Liver (tissue), 9 donors: ENCODE data around the gene RSPRY1. TPM values are rescaled to one million over a fixed set of nuclear protein-coding genes. Genes with fewer than 3 reads are reported as not detected.
"Not testable (repeated sequence)": the region's sequence is repeated elsewhere in the genome, so short reads cannot be mapped to it uniquely, and the experiment has no call there.

Experiments used
- DNase-seq: peaks from one replicate; pipeline ENCODE4 v3.0.0-alpha.2; 2017; ENCODE audit warnings: low spot score
- H3K27ac ChIP-seq, 2 donors: one replicate each; pipeline ENCODE4 v1.7.0; 2013; ENCODE audit warnings: inconsistent platforms in 2 of 2, low read length in 2 of 2, control low read depth in 1 of 2, low read depth in 1 of 2, mild to moderate bottlenecking in 1 of 2
- H3K27me3 ChIP-seq, 4 donors: one replicate each; pipeline versions ENCODE4 v1.6.1 to v1.7.0; 2013; ENCODE audit warnings: low read length in 3 of 4, inconsistent platforms in 1 of 4, mild to moderate bottlenecking in 1 of 4, moderate library complexity in 1 of 4; ENCODE audit not compliant: control insufficient read depth in 4 of 4, insufficient read depth in 4 of 4
- H3K36me3 ChIP-seq, 4 donors: one replicate each; pipeline versions ENCODE4 v1.6.1 to v1.7.0; 2013; ENCODE audit warnings: low read length in 3 of 4, mild to moderate bottlenecking in 3 of 4, low read depth in 1 of 4, moderate library complexity in 1 of 4; ENCODE audit not compliant: control insufficient read depth in 4 of 4, insufficient read depth in 3 of 4
- H3K4me1 ChIP-seq, 4 donors: one replicate each; pipeline versions ENCODE4 v1.6.1 to v1.7.0; 2013; ENCODE audit warnings: low read length in 3 of 4, mild to moderate bottlenecking in 3 of 4, moderate library complexity in 1 of 4; ENCODE audit not compliant: control insufficient read depth in 4 of 4, insufficient read depth in 4 of 4
- H3K4me3 ChIP-seq, 3 donors: one replicate each; pipeline versions ENCODE4 v1.6.1 to v1.7.0; 2013; ENCODE audit warnings: low read length in 3 of 3, control low read depth in 1 of 3, low read depth in 1 of 3, mild to moderate bottlenecking in 1 of 3
- H3K9ac ChIP-seq, 2 donors: one replicate each; pipeline ENCODE4 v1.7.0; 2013; ENCODE audit warnings: low read length in 2 of 2, mild to moderate bottlenecking in 2 of 2, moderate library complexity in 2 of 2, control low read depth in 1 of 2, low read depth in 1 of 2
- H3K9me3 ChIP-seq, 4 donors: one replicate each; pipeline versions ENCODE4 v1.6.1 to v1.7.0; 2013; ENCODE audit warnings: low read length in 3 of 4; ENCODE audit not compliant: control insufficient read depth in 4 of 4
- CTCF ChIP-seq: fragments of 150-350 bp; IDR thresholded peaks from 2 replicates; pipeline ENCODE4 v1.5.1; 2017; ENCODE audit warnings: improper control_type of control experiment, low read depth, low read length; ENCODE audit not compliant: missing input control
- EGR1 ChIP-seq, 2 donors: IDR thresholded peaks; 2 replicates each; pipeline ENCODE4 v1.6.1; 2016 to 2018; ENCODE audit warnings: antibody characterized with exemption in 2 of 2, low read depth in 2 of 2
- FOXA1 ChIP-seq: IDR thresholded peaks from 2 replicates; pipeline ENCODE4 v1.6.1; 2016; ENCODE audit warnings: antibody characterized with exemption
- FOXA2 ChIP-seq: IDR thresholded peaks from 2 replicates; pipeline ENCODE4 v1.6.1; 2016; ENCODE audit warnings: antibody characterized with exemption
- HNF4A ChIP-seq, 2 donors: conservative IDR thresholded peaks; 2 replicates each; pipeline ENCODE4 v1.6.1; 2016; ENCODE audit warnings: antibody characterized with exemption in 2 of 2, mild to moderate bottlenecking in 2 of 2
- HNF4G ChIP-seq: IDR thresholded peaks from 2 replicates; pipeline ENCODE4 v1.6.1; 2016; ENCODE audit warnings: antibody characterized with exemption
- JUND ChIP-seq, 2 donors: IDR thresholded peaks; 2 replicates each; pipeline ENCODE4 v1.6.1; 2016; ENCODE audit warnings: antibody characterized with exemption in 2 of 2
- NR2F2 ChIP-seq: IDR thresholded peaks from 2 replicates; pipeline ENCODE4 v1.6.1; 2016; ENCODE audit warnings: antibody characterized with exemption
- RAD21 ChIP-seq, 2 donors: IDR thresholded peaks; 2 replicates each; pipeline ENCODE4 v1.6.1; 2016; ENCODE audit warnings: antibody characterized with exemption in 2 of 2, mild to moderate bottlenecking in 2 of 2
- RXRA ChIP-seq, 2 donors: IDR thresholded peaks; 2 replicates each; pipeline ENCODE4 v1.6.1; 2017 to 2018; ENCODE audit warnings: antibody characterized with exemption in 2 of 2, mild to moderate bottlenecking in 1 of 2
- SP1 ChIP-seq: IDR thresholded peaks from 2 replicates; pipeline ENCODE4 v1.6.1; 2018; ENCODE audit warnings: antibody characterized with exemption, mild to moderate bottlenecking
- TAF1 ChIP-seq: conservative IDR thresholded peaks from 2 replicates; pipeline ENCODE4 v1.6.1; 2016; ENCODE audit warnings: antibody characterized with exemption, mild to moderate bottlenecking
- WGBS: extraction: QIAGEN DNeasy Blood & Tissue Kit; methylation state at CpG from one replicate; pipeline ENCODE4 v1.1.7; 2013; 5-methylcytosine and 5-hydroxymethylcytosine counted together
- polyA plus RNA-seq, 2 donors: library from polyadenylated mRNA; stranded (reverse) in 1 of 2; unstranded in 1 of 2; fragments of 200-250 nt in 1 of 2; fragments of >200 nt in 1 of 2; fragmentation: Nextera tagmentation in 1 of 2; extraction: Ambion mirVana in 1 of 2; gene quantifications; one replicate each; pipeline versions ENCODE4 v1.2.1 to v1.2.3, GENCODE V29; 2013 to 2015
- total RNA-seq, 2 donors: library from RNA; depleted of rRNA; stranded (reverse); fragments of >200 nt; gene quantifications; one replicate each; pipeline ENCODE4 v1.2.3, GENCODE V29; 2014
- TF ChIP-seq, protein P1 (sequence below): IDR thresholded peaks from 2 replicates; pipeline ENCODE4 v1.6.1; 2016; ENCODE audit warnings: antibody characterized with exemption
- TF ChIP-seq, protein P2 (sequence below): IDR thresholded peaks from 2 replicates; pipeline ENCODE4 v1.6.1; 2016; ENCODE audit warnings: antibody characterized with exemption
- TF ChIP-seq, protein P3 (sequence below): IDR thresholded peaks from 2 replicates; pipeline ENCODE4 v1.6.1; 2016; ENCODE audit warnings: antibody characterized with exemption
- donor health status: healthy.
- donor health status: healthy.
- donor health status: healthy.
- donor health status: healthy.
- donor health status: healthy.

Gene RSPRY1
- total and polyA plus RNA-seq, 4 donors: 10.9 to 27.6 (median 20.2) TPM

GRCh38 chr16:57273359-57273758, 87.2 kb downstream of the RSPRY1 start (continued):
- TF ChIP-seq CTCF: no peak
- no peak for TF ChIP-seq RXRA (IDR thresholded peaks at IDR 0.05)
- TF ChIP-seq, protein P1, sequence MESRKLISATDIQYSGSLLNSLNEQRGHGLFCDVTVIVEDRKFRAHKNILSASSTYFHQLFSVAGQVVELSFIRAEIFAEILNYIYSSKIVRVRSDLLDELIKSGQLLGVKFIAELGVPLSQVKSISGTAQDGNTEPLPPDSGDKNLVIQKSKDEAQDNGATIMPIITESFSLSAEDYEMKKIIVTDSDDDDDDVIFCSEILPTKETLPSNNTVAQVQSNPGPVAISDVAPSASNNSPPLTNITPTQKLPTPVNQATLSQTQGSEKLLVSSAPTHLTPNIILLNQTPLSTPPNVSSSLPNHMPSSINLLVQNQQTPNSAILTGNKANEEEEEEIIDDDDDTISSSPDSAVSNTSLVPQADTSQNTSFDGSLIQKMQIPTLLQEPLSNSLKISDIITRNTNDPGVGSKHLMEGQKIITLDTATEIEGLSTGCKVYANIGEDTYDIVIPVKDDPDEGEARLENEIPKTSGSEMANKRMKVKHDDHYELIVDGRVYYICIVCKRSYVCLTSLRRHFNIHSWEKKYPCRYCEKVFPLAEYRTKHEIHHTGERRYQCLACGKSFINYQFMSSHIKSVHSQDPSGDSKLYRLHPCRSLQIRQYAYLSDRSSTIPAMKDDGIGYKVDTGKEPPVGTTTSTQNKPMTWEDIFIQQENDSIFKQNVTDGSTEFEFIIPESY: no peak
- no peak for TF ChIP-seq JUND (IDR thresholded peaks at IDR 0.05)
- TF ChIP-seq NR2F2: no peak
- TF ChIP-seq EGR1 (IDR thresholded peaks at IDR 0.05; ENCODE audit: low read depth in 2 of 2): no peak
- TF ChIP-seq FOXA1: no peak

DNA sequence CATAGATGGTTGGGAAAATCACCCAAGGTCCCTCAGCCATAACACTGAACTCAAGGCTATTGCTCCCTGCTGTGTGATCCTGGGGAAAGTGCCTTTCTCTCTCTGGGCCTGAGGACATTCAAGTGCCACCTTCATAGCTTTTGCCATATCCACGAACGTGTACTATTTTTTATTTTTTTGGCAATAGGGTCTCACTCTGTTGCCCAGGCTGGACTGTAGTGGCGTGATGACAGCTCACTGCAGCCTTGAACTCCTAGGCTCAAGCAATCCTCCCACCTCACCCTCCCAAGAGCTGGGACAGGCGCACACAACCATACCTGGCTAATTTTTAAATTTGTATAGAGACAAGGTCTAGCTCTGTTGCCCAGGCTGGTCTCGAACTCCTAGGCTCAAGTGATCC, 87.7 kb downstream of the RSPRY1 start:
- Histone ChIP-seq H3K27me3 (no peaks in the 10 kb centered on the region), H3K36me3 (no peaks in the 10 kb centered on the region), H3K9ac (no peak overlapping the region), H3K9me3 (no peaks in the 10 kb centered on the region), H3K27ac (no peak overlapping the region), H3K4me3 (no peak overlapping the region), H3K4me1 (peaks cover 0 to 7% (median 1%) of the 10 kb centered on the region in 4 donors)
- WGBS: 96% methylated on average over 5 of the region's 5 CpGs
- TF ChIP-seq TAF1: no peak
- TF ChIP-seq, protein P1: no peak
- no peak for TF ChIP-seq FOXA2
- no peak for TF ChIP-seq FOXA1
- TF ChIP-seq HNF4A (conservative IDR thresholded peaks at IDR 0.05): no peak
- no peak for DNase-seq

DNA sequence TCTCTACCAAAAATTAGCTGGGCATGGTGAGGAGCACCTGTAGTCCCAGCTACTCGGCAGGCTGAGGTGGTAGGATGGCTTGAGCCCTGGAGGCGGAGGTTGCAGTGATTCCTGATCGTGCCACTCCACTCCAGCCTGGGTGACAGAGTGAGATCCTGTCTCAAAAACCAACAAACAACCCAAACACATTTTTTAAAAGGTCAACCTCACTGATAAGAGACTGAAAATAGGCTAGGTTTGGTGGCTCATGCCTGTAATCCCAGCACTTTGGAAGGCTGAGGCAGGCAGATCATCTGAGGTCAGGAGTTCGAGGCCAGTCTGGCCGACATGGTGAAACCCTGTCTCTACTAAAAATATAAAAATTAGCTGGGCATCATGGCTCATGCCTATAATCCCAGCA, 89.8 kb downstream of the RSPRY1 start:
- H3K27ac ChIP-seq, H3K27me3 ChIP-seq: not testable (repeated sequence)

DNA sequence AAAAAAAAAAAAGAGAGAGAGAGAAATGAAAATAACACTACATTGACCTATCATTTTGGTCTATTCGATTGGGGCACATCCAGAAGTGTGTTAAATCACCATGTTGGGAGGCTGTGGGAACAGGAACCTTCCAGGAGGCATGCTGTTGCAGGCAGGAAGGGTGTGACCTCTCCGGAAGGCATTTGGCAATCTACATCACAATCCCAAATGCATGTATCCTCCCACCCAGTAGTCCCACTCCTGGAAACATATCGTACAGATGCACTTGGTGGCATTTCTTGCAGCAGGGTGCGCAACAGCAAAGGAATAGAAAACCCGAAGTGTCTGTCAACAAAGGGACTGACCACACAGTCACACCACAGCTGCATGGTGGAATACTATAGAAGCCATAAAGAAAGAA, 90.5 kb downstream of the RSPRY1 start:
- Histone ChIP-seq H3K4me1 (peaks cover 6 to 16% (median 8%) of the 10 kb centered on the region in 4 donors), H3K36me3 (no peaks in the 10 kb centered on the region), H3K9ac (no peak overlapping the region), H3K9me3 (no peaks in the 10 kb centered on the region), H3K27ac (no peak overlapping the region), H3K4me3 (no peak overlapping the region), H3K27me3 (no peaks in the 10 kb centered on the region)
- no peak for DNase-seq
- WGBS: 67% methylated on average over 5 of the region's 5 CpGs
- TF ChIP-seq TAF1 (no peak), HNF4G (no peak), EGR1 (IDR thresholded peaks at IDR 0.05; ENCODE audit: low read depth in 2 of 2) (no peak), SP1 (no peak), HNF4A (conservative IDR thresholded peaks at IDR 0.05) (no peak), JUND (IDR thresholded peaks at IDR 0.05) (no peak), RAD21 (IDR thresholded peaks at IDR 0.05) (no peak), FOXA1 (no peak), CTCF (no peak), FOXA2 (no peak)
- TF ChIP-seq, protein P2, sequence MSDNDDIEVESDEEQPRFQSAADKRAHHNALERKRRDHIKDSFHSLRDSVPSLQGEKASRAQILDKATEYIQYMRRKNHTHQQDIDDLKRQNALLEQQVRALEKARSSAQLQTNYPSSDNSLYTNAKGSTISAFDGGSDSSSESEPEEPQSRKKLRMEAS: no peak
- TF ChIP-seq, protein P1: no peak
- TF ChIP-seq, protein P3, sequence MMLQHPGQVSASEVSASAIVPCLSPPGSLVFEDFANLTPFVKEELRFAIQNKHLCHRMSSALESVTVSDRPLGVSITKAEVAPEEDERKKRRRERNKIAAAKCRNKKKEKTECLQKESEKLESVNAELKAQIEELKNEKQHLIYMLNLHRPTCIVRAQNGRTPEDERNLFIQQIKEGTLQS: no peak

More for the DNA sequence above, 89.8 kb downstream of the RSPRY1 start:
- not testable (repeated sequence) for H3K4me3 ChIP-seq, H3K36me3 ChIP-seq, H3K9ac ChIP-seq, DNase-seq, H3K9me3 ChIP-seq
- WGBS: 56% methylated on average over 5 of the region's 5 CpGs
- peaks cover 6 to 16% (median 8%) of the 10 kb centered on the region in 4 donors for H3K4me1 ChIP-seq
